ENCODE results near the gene PAEP. TPM values are rescaled to one million over a fixed set of nuclear protein-coding genes. Genes with fewer than 3 reads are reported as not detected.

Gene PAEP
- total RNA-seq, 1 donor from 2014 or later = not detected

GRCh38 chr9:135582966-135583687 lies 21.6 kb downstream of the PAEP start:
- TF ChIP-seq CTCF (conservative IDR thresholded peaks at IDR 0.05; ENCODE audit: low read depth, low read length) = no peak
- DNase-seq (ENCODE audit: low read depth) = no peak
- no peak overlapping the region for H3K4me3 ChIP-seq (ENCODE audit: low read depth, low read length)

- DNase-seq (ENCODE audit: low read depth) = no peak
- no peak for TF ChIP-seq CTCF (conservative IDR thresholded peaks at IDR 0.05; ENCODE audit: low read depth, low read length)
- H3K4me3 ChIP-seq (ENCODE audit: low read depth, low read length) = no peak overlapping the region
Observed at GRCh38 chr9:135583688-135584011, 22.1 kb downstream of the PAEP start.

GRCh38 chr9:135584371-135584770 lies 22.8 kb downstream of the PAEP start:
- H3K4me3 ChIP-seq (ENCODE audit: low read depth, low read length) = no peak overlapping the region
- no peak for DNase-seq (ENCODE audit: low read depth)
- no peak for TF ChIP-seq CTCF (conservative IDR thresholded peaks at IDR 0.05; ENCODE audit: low read depth, low read length)

GRCh38 chr9:135584934-135585333 lies 23.4 kb downstream of the PAEP start:
- no peak for DNase-seq (ENCODE audit: low read depth)
- no peak for TF ChIP-seq CTCF (conservative IDR thresholded peaks at IDR 0.05; ENCODE audit: low read depth, low read length)
- H3K4me3 ChIP-seq (ENCODE audit: low read depth, low read length) = no peak overlapping the region

GRCh38 chr9:135586601-135587109 lies 25.1 kb downstream of the PAEP start:
- no peak overlapping the region for H3K4me3 ChIP-seq (ENCODE audit: low read depth, low read length)
- no peak for TF ChIP-seq CTCF (conservative IDR thresholded peaks at IDR 0.05; ENCODE audit: low read depth, low read length)
- DNase-seq (ENCODE audit: low read depth) = no peak

- no peak overlapping the region for H3K4me3 ChIP-seq (ENCODE audit: low read depth, low read length)
- TF ChIP-seq CTCF (conservative IDR thresholded peaks at IDR 0.05; ENCODE audit: low read depth, low read length) = no peak
- DNase-seq (ENCODE audit: low read depth) = no peak
Observed at GRCh38 chr9:135587658-135588057, 26.1 kb downstream of the PAEP start.

GRCh38 chr9:135588371-135588770 lies 26.8 kb downstream of the PAEP start:
- no peak overlapping the region for H3K4me3 ChIP-seq (ENCODE audit: low read depth, low read length)
- no peak for TF ChIP-seq CTCF (conservative IDR thresholded peaks at IDR 0.05; ENCODE audit: low read depth, low read length)
- no peak for DNase-seq (ENCODE audit: low read depth)

All from epithelial cell of proximal tubule (primary cell).